ENCODE data around the gene LILRA1.

The LILRA1 gene

GRCh38 chr19:54554896-54555295 is 38.5 kb upstream of the LILRA1 start:
- Histone ChIP-seq H3K4me3 (replicated peaks; ENCODE audit: insufficient read depth, low read length) (no peak overlapping the region), H3K27ac (replicated peaks) (no peak overlapping the region), H3K27me3 (ENCODE audit: insufficient read depth, poor library complexity, severe bottlenecking) (peaks cover 2% of the 10 kb centered on the region)
- TF ChIP-seq, protein P1, sequence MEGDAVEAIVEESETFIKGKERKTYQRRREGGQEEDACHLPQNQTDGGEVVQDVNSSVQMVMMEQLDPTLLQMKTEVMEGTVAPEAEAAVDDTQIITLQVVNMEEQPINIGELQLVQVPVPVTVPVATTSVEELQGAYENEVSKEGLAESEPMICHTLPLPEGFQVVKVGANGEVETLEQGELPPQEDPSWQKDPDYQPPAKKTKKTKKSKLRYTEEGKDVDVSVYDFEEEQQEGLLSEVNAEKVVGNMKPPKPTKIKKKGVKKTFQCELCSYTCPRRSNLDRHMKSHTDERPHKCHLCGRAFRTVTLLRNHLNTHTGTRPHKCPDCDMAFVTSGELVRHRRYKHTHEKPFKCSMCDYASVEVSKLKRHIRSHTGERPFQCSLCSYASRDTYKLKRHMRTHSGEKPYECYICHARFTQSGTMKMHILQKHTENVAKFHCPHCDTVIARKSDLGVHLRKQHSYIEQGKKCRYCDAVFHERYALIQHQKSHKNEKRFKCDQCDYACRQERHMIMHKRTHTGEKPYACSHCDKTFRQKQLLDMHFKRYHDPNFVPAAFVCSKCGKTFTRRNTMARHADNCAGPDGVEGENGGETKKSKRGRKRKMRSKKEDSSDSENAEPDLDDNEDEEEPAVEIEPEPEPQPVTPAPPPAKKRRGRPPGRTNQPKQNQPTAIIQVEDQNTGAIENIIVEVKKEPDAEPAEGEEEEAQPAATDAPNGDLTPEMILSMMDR (IDR thresholded peaks at IDR 0.05; ENCODE audit: insufficient read depth, low read length): no peak
- TF ChIP-seq POLR2AphosphoS5 (IDR thresholded peaks at IDR 0.05; ENCODE audit: low read depth): no peak
- TF ChIP-seq GABPA (IDR thresholded peaks at IDR 0.05; ENCODE audit: low read depth): no peak
- TF ChIP-seq, protein P2, sequence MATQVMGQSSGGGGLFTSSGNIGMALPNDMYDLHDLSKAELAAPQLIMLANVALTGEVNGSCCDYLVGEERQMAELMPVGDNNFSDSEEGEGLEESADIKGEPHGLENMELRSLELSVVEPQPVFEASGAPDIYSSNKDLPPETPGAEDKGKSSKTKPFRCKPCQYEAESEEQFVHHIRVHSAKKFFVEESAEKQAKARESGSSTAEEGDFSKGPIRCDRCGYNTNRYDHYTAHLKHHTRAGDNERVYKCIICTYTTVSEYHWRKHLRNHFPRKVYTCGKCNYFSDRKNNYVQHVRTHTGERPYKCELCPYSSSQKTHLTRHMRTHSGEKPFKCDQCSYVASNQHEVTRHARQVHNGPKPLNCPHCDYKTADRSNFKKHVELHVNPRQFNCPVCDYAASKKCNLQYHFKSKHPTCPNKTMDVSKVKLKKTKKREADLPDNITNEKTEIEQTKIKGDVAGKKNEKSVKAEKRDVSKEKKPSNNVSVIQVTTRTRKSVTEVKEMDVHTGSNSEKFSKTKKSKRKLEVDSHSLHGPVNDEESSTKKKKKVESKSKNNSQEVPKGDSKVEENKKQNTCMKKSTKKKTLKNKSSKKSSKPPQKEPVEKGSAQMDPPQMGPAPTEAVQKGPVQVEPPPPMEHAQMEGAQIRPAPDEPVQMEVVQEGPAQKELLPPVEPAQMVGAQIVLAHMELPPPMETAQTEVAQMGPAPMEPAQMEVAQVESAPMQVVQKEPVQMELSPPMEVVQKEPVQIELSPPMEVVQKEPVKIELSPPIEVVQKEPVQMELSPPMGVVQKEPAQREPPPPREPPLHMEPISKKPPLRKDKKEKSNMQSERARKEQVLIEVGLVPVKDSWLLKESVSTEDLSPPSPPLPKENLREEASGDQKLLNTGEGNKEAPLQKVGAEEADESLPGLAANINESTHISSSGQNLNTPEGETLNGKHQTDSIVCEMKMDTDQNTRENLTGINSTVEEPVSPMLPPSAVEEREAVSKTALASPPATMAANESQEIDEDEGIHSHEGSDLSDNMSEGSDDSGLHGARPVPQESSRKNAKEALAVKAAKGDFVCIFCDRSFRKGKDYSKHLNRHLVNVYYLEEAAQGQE (IDR thresholded peaks at IDR 0.05; ENCODE audit: insufficient replicate concordance, low read depth): no peak
- TF ChIP-seq SPI1 (IDR thresholded peaks at IDR 0.05; ENCODE audit: borderline replicate concordance, low read depth): no peak
- DNase-seq (ENCODE audit: low read depth in 1 of 2, low spot score in 1 of 2): no peak

- DNase-seq (ENCODE audit: low read depth in 1 of 2, low spot score in 1 of 2): no peak
- Histone ChIP-seq H3K4me3 (replicated peaks; ENCODE audit: insufficient read depth, low read length) (no peak overlapping the region), H3K27ac (replicated peaks) (no peak overlapping the region), H3K27me3 (ENCODE audit: insufficient read depth, poor library complexity, severe bottlenecking) (peaks cover 2% of the 10 kb centered on the region)
- TF ChIP-seq GABPA (IDR thresholded peaks at IDR 0.05; ENCODE audit: low read depth): no peak
- TF ChIP-seq, protein P2 (IDR thresholded peaks at IDR 0.05; ENCODE audit: insufficient replicate concordance, low read depth): no peak
- TF ChIP-seq, protein P1 (IDR thresholded peaks at IDR 0.05; ENCODE audit: insufficient read depth, low read length): no peak
- no peak for TF ChIP-seq POLR2AphosphoS5 (IDR thresholded peaks at IDR 0.05; ENCODE audit: low read depth)
- no peak for TF ChIP-seq SPI1 (IDR thresholded peaks at IDR 0.05; ENCODE audit: borderline replicate concordance, low read depth)
Measured at GRCh38 chr19:54556194-54556593, 37.2 kb upstream of the LILRA1 start.

- Histone ChIP-seq H3K27me3 (ENCODE audit: insufficient read depth, poor library complexity, severe bottlenecking) (peaks cover 2% of the 10 kb centered on the region), H3K4me3 (replicated peaks; ENCODE audit: insufficient read depth, low read length) (no peak overlapping the region), H3K27ac (replicated peaks) (no peak overlapping the region)
- no peak for DNase-seq (ENCODE audit: low read depth in 1 of 2, low spot score in 1 of 2)
- TF ChIP-seq SPI1 (IDR thresholded peaks at IDR 0.05; ENCODE audit: borderline replicate concordance, low read depth) (no peak), POLR2AphosphoS5 (IDR thresholded peaks at IDR 0.05; ENCODE audit: low read depth) (no peak)
- TF ChIP-seq, protein P2 (IDR thresholded peaks at IDR 0.05; ENCODE audit: insufficient replicate concordance, low read depth): peak; percentile 92
Measured at GRCh38 chr19:54558339-54558738, 35.1 kb upstream of the LILRA1 start.

Data from HL-60 (cell line).